ENCODE results near the gene ACAD10. TPM values are rescaled to one million over a fixed set of nuclear protein-coding genes. Genes with fewer than 3 reads are reported as not detected.

ACAD10 gene
- total and polyA plus RNA-seq, 2 experiments from 2014 or later: 33.6 to 46.8 TPM

GRCh38 chr12:111799758-111800157 lies 113.9 kb downstream of the ACAD10 start:
- H3K9me3 ChIP-seq (ENCODE audit: low read depth): no peaks in the 10 kb centered on the region
- TF ChIP-seq, protein P1, sequence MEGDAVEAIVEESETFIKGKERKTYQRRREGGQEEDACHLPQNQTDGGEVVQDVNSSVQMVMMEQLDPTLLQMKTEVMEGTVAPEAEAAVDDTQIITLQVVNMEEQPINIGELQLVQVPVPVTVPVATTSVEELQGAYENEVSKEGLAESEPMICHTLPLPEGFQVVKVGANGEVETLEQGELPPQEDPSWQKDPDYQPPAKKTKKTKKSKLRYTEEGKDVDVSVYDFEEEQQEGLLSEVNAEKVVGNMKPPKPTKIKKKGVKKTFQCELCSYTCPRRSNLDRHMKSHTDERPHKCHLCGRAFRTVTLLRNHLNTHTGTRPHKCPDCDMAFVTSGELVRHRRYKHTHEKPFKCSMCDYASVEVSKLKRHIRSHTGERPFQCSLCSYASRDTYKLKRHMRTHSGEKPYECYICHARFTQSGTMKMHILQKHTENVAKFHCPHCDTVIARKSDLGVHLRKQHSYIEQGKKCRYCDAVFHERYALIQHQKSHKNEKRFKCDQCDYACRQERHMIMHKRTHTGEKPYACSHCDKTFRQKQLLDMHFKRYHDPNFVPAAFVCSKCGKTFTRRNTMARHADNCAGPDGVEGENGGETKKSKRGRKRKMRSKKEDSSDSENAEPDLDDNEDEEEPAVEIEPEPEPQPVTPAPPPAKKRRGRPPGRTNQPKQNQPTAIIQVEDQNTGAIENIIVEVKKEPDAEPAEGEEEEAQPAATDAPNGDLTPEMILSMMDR (IDR thresholded peaks at IDR 0.05; ENCODE audit: low read depth, low read length): no peak
- no peaks in the 10 kb centered on the region for H3K4me1 ChIP-seq (ENCODE audit: low read depth)
- H3K4me3 ChIP-seq: no peak overlapping the region
- H3K27ac ChIP-seq: no peak overlapping the region
- H3K36me3 ChIP-seq: peaks cover 40% of the 10 kb centered on the region
- DNase-seq (ENCODE audit: low read depth in 1 of 2, low spot score in 1 of 2): no peak
- no peaks in the 10 kb centered on the region for H3K27me3 ChIP-seq

GRCh38 chr12:111803038-111803626 lies 117.3 kb downstream of the ACAD10 start:
- TF ChIP-seq, protein P1 (IDR thresholded peaks at IDR 0.05; ENCODE audit: low read depth, low read length): no peak
- Histone ChIP-seq H3K27ac (no peak overlapping the region), H3K4me3 (no peak overlapping the region), H3K4me1 (ENCODE audit: low read depth) (no peaks in the 10 kb centered on the region), H3K36me3 (peaks cover 25% of the 10 kb centered on the region), H3K27me3 (no peaks in the 10 kb centered on the region), H3K9me3 (ENCODE audit: low read depth) (no peaks in the 10 kb centered on the region)
- DNase-seq (ENCODE audit: low read depth in 1 of 2, low spot score in 1 of 2): no peak

- TF ChIP-seq, protein P1 (IDR thresholded peaks at IDR 0.05; ENCODE audit: low read depth, low read length): no peak
- H3K4me1 ChIP-seq (ENCODE audit: low read depth): no peaks in the 10 kb centered on the region
- no peaks in the 10 kb centered on the region for H3K27me3 ChIP-seq
- H3K4me3 ChIP-seq: no peak overlapping the region
- H3K9me3 ChIP-seq (ENCODE audit: low read depth): no peaks in the 10 kb centered on the region
- DNase-seq (ENCODE audit: low read depth in 1 of 2, low spot score in 1 of 2): no peak
- no peak overlapping the region for H3K27ac ChIP-seq
- peaks cover 22% of the 10 kb centered on the region for H3K36me3 ChIP-seq
Measured at GRCh38 chr12:111803851-111804250, 118.0 kb downstream of the ACAD10 start.

DNA sequence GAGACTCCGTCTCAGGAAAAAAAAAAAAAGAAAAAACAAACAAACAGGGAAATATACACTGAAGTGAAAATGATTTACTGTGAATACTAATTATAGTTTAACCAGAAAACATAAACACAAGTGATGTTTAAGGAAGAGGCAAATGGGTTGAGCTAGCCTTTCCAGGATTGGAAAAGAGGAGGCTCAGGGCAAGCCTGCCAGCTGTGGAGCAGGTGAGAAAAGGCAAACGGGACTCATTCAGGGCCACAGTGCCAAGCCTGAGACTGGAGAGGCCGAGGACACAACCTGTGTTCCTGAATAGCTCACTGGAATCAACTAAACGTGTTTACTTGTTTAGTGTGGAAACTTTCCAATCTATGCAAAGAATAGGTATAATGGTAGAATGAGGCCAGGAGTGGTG lies 120.5 kb downstream of the ACAD10 start:
- Histone ChIP-seq H3K9me3 (ENCODE audit: low read depth) (no peaks in the 10 kb centered on the region), H3K4me1 (ENCODE audit: low read depth) (no peaks in the 10 kb centered on the region), H3K27ac (no peak overlapping the region), H3K4me3 (no peak overlapping the region), H3K36me3 (peaks cover 10% of the 10 kb centered on the region), H3K27me3 (no peaks in the 10 kb centered on the region)
- TF ChIP-seq, protein P1 (IDR thresholded peaks at IDR 0.05; ENCODE audit: low read depth, low read length): no peak
- DNase-seq (ENCODE audit: low read depth in 1 of 2, low spot score in 1 of 2): no peak

Other genes with a start within 250 kb of the ACAD10 start
- gene ATXN2, start 86.7 kb upstream of the ACAD10 start, total RNA-seq: 17.2 and 29.5 TPM in 2 replicates
- gene ATXN2, start 86.7 kb upstream of the ACAD10 start, polyA plus RNA-seq: 52.7 and 62.9 TPM in 2 replicates
- gene BRAP, start 97 bp upstream of the ACAD10 start, total RNA-seq: 14.9 and 18.4 TPM in 2 replicates
- gene BRAP, start 97 bp upstream of the ACAD10 start, polyA plus RNA-seq: 23.9 and 24.4 TPM in 2 replicates
- 99.2 and 130 TPM in 2 replicates for gene ALDH2, start 80.9 kb downstream of the ACAD10 start, total RNA-seq
- 164 and 212 TPM in 2 replicates for gene ALDH2, start 80.9 kb downstream of the ACAD10 start, polyA plus RNA-seq
- gene MAPKAPK5, start 156.2 kb downstream of the ACAD10 start, total RNA-seq: 81.0 and 92.9 TPM in 2 replicates
- 64.3 and 81.2 TPM in 2 replicates for gene MAPKAPK5, start 156.2 kb downstream of the ACAD10 start, polyA plus RNA-seq

Data from cardiac muscle cell (in vitro differentiated cells and primary cell).